Liver (tissue), 9 donors: ENCODE measurements around the gene NHS. TPM values are rescaled to one million over a fixed set of nuclear protein-coding genes. Genes with fewer than 3 reads are reported as not detected.

Experiments
- DNase-seq: peaks from one replicate; pipeline ENCODE4 v3.0.0-alpha.2; 2017; ENCODE audit warnings: low spot score
- H3K27ac ChIP-seq, 2 donors: one replicate each; pipeline ENCODE4 v1.7.0; 2013; ENCODE audit warnings: inconsistent platforms in 2 of 2, low read length in 2 of 2, control low read depth in 1 of 2, low read depth in 1 of 2, mild to moderate bottlenecking in 1 of 2
- H3K27me3 ChIP-seq, 4 donors: one replicate each; pipeline versions ENCODE4 v1.6.1 to v1.7.0; 2013; ENCODE audit warnings: low read length in 3 of 4, inconsistent platforms in 1 of 4, mild to moderate bottlenecking in 1 of 4, moderate library complexity in 1 of 4; ENCODE audit not compliant: control insufficient read depth in 4 of 4, insufficient read depth in 4 of 4
- H3K36me3 ChIP-seq, 4 donors: one replicate each; pipeline versions ENCODE4 v1.6.1 to v1.7.0; 2013; ENCODE audit warnings: low read length in 3 of 4, mild to moderate bottlenecking in 3 of 4, low read depth in 1 of 4, moderate library complexity in 1 of 4; ENCODE audit not compliant: control insufficient read depth in 4 of 4, insufficient read depth in 3 of 4
- H3K4me1 ChIP-seq, 4 donors: one replicate each; pipeline versions ENCODE4 v1.6.1 to v1.7.0; 2013; ENCODE audit warnings: low read length in 3 of 4, mild to moderate bottlenecking in 3 of 4, moderate library complexity in 1 of 4; ENCODE audit not compliant: control insufficient read depth in 4 of 4, insufficient read depth in 4 of 4
- H3K4me3 ChIP-seq, 3 donors: one replicate each; pipeline versions ENCODE4 v1.6.1 to v1.7.0; 2013; ENCODE audit warnings: low read length in 3 of 3, control low read depth in 1 of 3, low read depth in 1 of 3, mild to moderate bottlenecking in 1 of 3
- H3K9ac ChIP-seq, 2 donors: one replicate each; pipeline ENCODE4 v1.7.0; 2013; ENCODE audit warnings: low read length in 2 of 2, mild to moderate bottlenecking in 2 of 2, moderate library complexity in 2 of 2, control low read depth in 1 of 2, low read depth in 1 of 2
- H3K9me3 ChIP-seq, 4 donors: one replicate each; pipeline versions ENCODE4 v1.6.1 to v1.7.0; 2013; ENCODE audit warnings: low read length in 3 of 4; ENCODE audit not compliant: control insufficient read depth in 4 of 4
- ATF3 ChIP-seq: IDR thresholded peaks from 2 replicates; pipeline ENCODE4 v1.6.1; 2016; ENCODE audit warnings: antibody characterized with exemption
- CTCF ChIP-seq: fragments of 150-350 bp; IDR thresholded peaks from 2 replicates; pipeline ENCODE4 v1.5.1; 2017; ENCODE audit warnings: improper control_type of control experiment, low read depth, low read length; ENCODE audit not compliant: missing input control
- EGR1 ChIP-seq, 2 donors: IDR thresholded peaks; 2 replicates each; pipeline ENCODE4 v1.6.1; 2016 to 2018; ENCODE audit warnings: antibody characterized with exemption in 2 of 2, low read depth in 2 of 2
- FOXA1 ChIP-seq: IDR thresholded peaks from 2 replicates; pipeline ENCODE4 v1.6.1; 2016; ENCODE audit warnings: antibody characterized with exemption
- FOXA2 ChIP-seq: IDR thresholded peaks from 2 replicates; pipeline ENCODE4 v1.6.1; 2016; ENCODE audit warnings: antibody characterized with exemption
- HNF4A ChIP-seq, 2 donors: conservative IDR thresholded peaks; 2 replicates each; pipeline ENCODE4 v1.6.1; 2016; ENCODE audit warnings: antibody characterized with exemption in 2 of 2, mild to moderate bottlenecking in 2 of 2
- HNF4G ChIP-seq: IDR thresholded peaks from 2 replicates; pipeline ENCODE4 v1.6.1; 2016; ENCODE audit warnings: antibody characterized with exemption
- JUND ChIP-seq, 2 donors: IDR thresholded peaks; 2 replicates each; pipeline ENCODE4 v1.6.1; 2016; ENCODE audit warnings: antibody characterized with exemption in 2 of 2
- MAX ChIP-seq: IDR thresholded peaks from 2 replicates; pipeline ENCODE4 v1.6.1; 2016; ENCODE audit warnings: antibody characterized with exemption
- NR2F2 ChIP-seq: IDR thresholded peaks from 2 replicates; pipeline ENCODE4 v1.6.1; 2016; ENCODE audit warnings: antibody characterized with exemption
- RAD21 ChIP-seq, 2 donors: IDR thresholded peaks; 2 replicates each; pipeline ENCODE4 v1.6.1; 2016; ENCODE audit warnings: antibody characterized with exemption in 2 of 2, mild to moderate bottlenecking in 2 of 2
- REST ChIP-seq: IDR thresholded peaks from 2 replicates; pipeline ENCODE4 v1.6.1; 2016; ENCODE audit warnings: antibody characterized with exemption, mild to moderate bottlenecking
- RXRA ChIP-seq, 2 donors: IDR thresholded peaks; 2 replicates each; pipeline ENCODE4 v1.6.1; 2017 to 2018; ENCODE audit warnings: antibody characterized with exemption in 2 of 2, mild to moderate bottlenecking in 1 of 2
- SP1 ChIP-seq: IDR thresholded peaks from 2 replicates; pipeline ENCODE4 v1.6.1; 2018; ENCODE audit warnings: antibody characterized with exemption, mild to moderate bottlenecking
- TAF1 ChIP-seq: conservative IDR thresholded peaks from 2 replicates; pipeline ENCODE4 v1.6.1; 2016; ENCODE audit warnings: antibody characterized with exemption, mild to moderate bottlenecking
- YY1 ChIP-seq: IDR thresholded peaks from 2 replicates; pipeline ENCODE4 v1.6.1; 2016; ENCODE audit warnings: antibody characterized with exemption, mild to moderate bottlenecking
- ZBTB33 ChIP-seq: IDR thresholded peaks from 2 replicates; pipeline ENCODE4 v1.6.1; 2016; ENCODE audit warnings: antibody characterized with exemption
- WGBS: extraction: QIAGEN DNeasy Blood & Tissue Kit; methylation state at CpG from one replicate; pipeline ENCODE4 v1.1.7; 2013; 5-methylcytosine and 5-hydroxymethylcytosine counted together
- polyA plus RNA-seq, 2 donors: library from polyadenylated mRNA; stranded (reverse) in 1 of 2; unstranded in 1 of 2; fragments of 200-250 nt in 1 of 2; fragments of >200 nt in 1 of 2; fragmentation: Nextera tagmentation in 1 of 2; extraction: Ambion mirVana in 1 of 2; gene quantifications; one replicate each; pipeline versions ENCODE4 v1.2.1 to v1.2.3, GENCODE V29; 2013 to 2015
- total RNA-seq, 2 donors: library from RNA; depleted of rRNA; stranded (reverse); fragments of >200 nt; gene quantifications; one replicate each; pipeline ENCODE4 v1.2.3, GENCODE V29; 2014
- donor health status: healthy.
- donor health status: healthy.
- donor health status: healthy.
- donor health status: healthy.
- donor health status: healthy.

The NHS gene
- total and polyA plus RNA-seq, 4 donors, result 0.03 to 0.17 (median 0.10) TPM

GRCh38 chrX:17462881-17463280, 87.9 kb downstream of the NHS start:
- WGBS, result 92% methylated on average over 1 of the region's 1 CpG

GRCh38 chrX:17464194-17464593, 89.2 kb downstream of the NHS start:
- TF ChIP-seq RAD21 (IDR thresholded peaks at IDR 0.05) (no peak), TAF1 (no peak), REST (no peak), YY1 (no peak), HNF4G (no peak), FOXA1 (no peak), ATF3 (no peak), RXRA (IDR thresholded peaks at IDR 0.05) (no peak), HNF4A (conservative IDR thresholded peaks at IDR 0.05) (no peak), ZBTB33 (no peak), MAX (no peak), NR2F2 (no peak), SP1 (no peak), FOXA2 (no peak), JUND (IDR thresholded peaks at IDR 0.05) (no peak), CTCF (no peak), EGR1 (IDR thresholded peaks at IDR 0.05; ENCODE audit: low read depth in 2 of 2) (no peak)
- peaks cover 0 to 2% (median 0%) of the 10 kb centered on the region in 4 donors for H3K27me3 ChIP-seq
- H3K4me1 ChIP-seq, result no peaks in the 10 kb centered on the region
- DNase-seq, result no peak
- H3K27ac ChIP-seq, result no peak overlapping the region
- H3K9ac ChIP-seq, result no peak overlapping the region
- no peak overlapping the region for H3K4me3 ChIP-seq
- no peaks in the 10 kb centered on the region for H3K36me3 ChIP-seq
- H3K9me3 ChIP-seq, result peaks cover 0 to 3% (median 0%) of the 10 kb centered on the region in 4 donors

More at GRCh38 chrX:17462881-17463280, 87.9 kb downstream of the NHS start:
- peaks cover 0 to 5% (median 0%) of the 10 kb centered on the region in 4 donors for H3K27me3 ChIP-seq
- H3K9me3 ChIP-seq, result peaks cover 0 to 3% (median 0%) of the 10 kb centered on the region in 4 donors
- no peak for DNase-seq
- H3K36me3 ChIP-seq, result no peaks in the 10 kb centered on the region
- H3K4me1 ChIP-seq, result no peaks in the 10 kb centered on the region
- H3K9ac ChIP-seq, result no peak overlapping the region
- no peak overlapping the region for H3K4me3 ChIP-seq
- no peak overlapping the region for H3K27ac ChIP-seq
- TF ChIP-seq ATF3 (no peak), MAX (no peak)
